ENCODE data around the gene GINS3.
"Not testable (repeated sequence)": the region's sequence is repeated elsewhere in the genome, so short reads cannot be mapped to it uniquely, and the experiment has no call there.

Gene GINS3

GRCh38 chr16:58415003-58415402 lies 22.7 kb downstream of the GINS3 start:
- H3K36me3 ChIP-seq (ENCODE audit: control insufficient read depth, insufficient read depth, low read length): no peaks in the 10 kb centered on the region
- H3K27me3 ChIP-seq (ENCODE audit: control insufficient read depth, insufficient read depth, low read length): no peaks in the 10 kb centered on the region
- H3K27ac ChIP-seq (ENCODE audit: low read length): no peak overlapping the region
- no peak for DNase-seq (ENCODE audit: low read depth, low spot score)
- no peaks in the 10 kb centered on the region for H3K9me3 ChIP-seq (ENCODE audit: control insufficient read depth, insufficient read depth, low read length)
- no peak overlapping the region for H3K4me3 ChIP-seq (ENCODE audit: low read length)
- peaks cover 2% of the 10 kb centered on the region for H3K4me1 ChIP-seq (ENCODE audit: control insufficient read depth, insufficient read depth, low read length)
- WGBS (ENCODE audit: insufficient coverage, insufficient read length): no CpG with 5 or more reads among the region's 4 CpGs

- WGBS (ENCODE audit: insufficient coverage, insufficient read length): no CpG with 5 or more reads among the region's 5 CpGs
- H3K27ac ChIP-seq (ENCODE audit: low read length); H3K27me3 ChIP-seq (ENCODE audit: control insufficient read depth, insufficient read depth, low read length); H3K36me3 ChIP-seq (ENCODE audit: control insufficient read depth, insufficient read depth, low read length); H3K4me1 ChIP-seq (ENCODE audit: control insufficient read depth, insufficient read depth, low read length); H3K4me3 ChIP-seq (ENCODE audit: low read length); DNase-seq (ENCODE audit: low read depth, low spot score); H3K9me3 ChIP-seq (ENCODE audit: control insufficient read depth, insufficient read depth, low read length): not testable (repeated sequence)
Observed at GRCh38 chr16:58415961-58416360, 23.7 kb downstream of the GINS3 start.

GRCh38 chr16:58417035-58417434 lies 24.8 kb downstream of the GINS3 start:
- H3K4me3 ChIP-seq (ENCODE audit: low read length): no peak overlapping the region
- no peaks in the 10 kb centered on the region for H3K27me3 ChIP-seq (ENCODE audit: control insufficient read depth, insufficient read depth, low read length)
- no peak overlapping the region for H3K27ac ChIP-seq (ENCODE audit: low read length)
- no peaks in the 10 kb centered on the region for H3K36me3 ChIP-seq (ENCODE audit: control insufficient read depth, insufficient read depth, low read length)
- H3K9me3 ChIP-seq (ENCODE audit: control insufficient read depth, insufficient read depth, low read length): no peaks in the 10 kb centered on the region
- peaks cover 2% of the 10 kb centered on the region for H3K4me1 ChIP-seq (ENCODE audit: control insufficient read depth, insufficient read depth, low read length)
- no peak for DNase-seq (ENCODE audit: low read depth, low spot score)
- WGBS (ENCODE audit: insufficient coverage, insufficient read length): no CpG with 5 or more reads among the region's 10 CpGs

DNA sequence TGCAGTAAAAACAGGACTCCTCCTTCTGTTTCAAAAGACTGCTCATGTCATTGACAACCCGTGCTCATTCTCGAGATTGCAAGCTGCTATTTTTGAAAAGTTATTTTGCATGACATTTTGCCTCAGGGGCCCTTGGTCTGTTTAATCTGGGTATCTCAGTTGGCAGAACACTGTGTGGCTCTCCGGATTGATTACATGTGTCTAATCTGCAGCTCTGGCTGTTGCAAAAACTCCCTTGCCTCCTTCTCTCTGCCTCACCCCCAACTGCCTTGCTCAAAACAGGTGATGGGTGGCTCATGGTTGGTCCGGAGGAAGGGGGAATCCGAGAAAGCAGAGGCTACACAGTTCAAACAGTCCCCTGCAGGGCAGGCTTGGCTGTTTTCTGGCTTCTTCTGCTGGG lies 25.3 kb downstream of the GINS3 start:
- no CpG with 5 or more reads among the region's 5 CpGs for WGBS (ENCODE audit: insufficient coverage, insufficient read length)
- Histone ChIP-seq H3K27me3 (ENCODE audit: control insufficient read depth, insufficient read depth, low read length) (no peaks in the 10 kb centered on the region), H3K4me3 (ENCODE audit: low read length) (no peak overlapping the region), H3K4me1 (ENCODE audit: control insufficient read depth, insufficient read depth, low read length) (peaks cover 2% of the 10 kb centered on the region), H3K36me3 (ENCODE audit: control insufficient read depth, insufficient read depth, low read length) (no peaks in the 10 kb centered on the region), H3K27ac (ENCODE audit: low read length) (no peak overlapping the region), H3K9me3 (ENCODE audit: control insufficient read depth, insufficient read depth, low read length) (no peaks in the 10 kb centered on the region)
- DNase-seq (ENCODE audit: low read depth, low spot score): no peak

- Histone ChIP-seq H3K27me3 (ENCODE audit: control insufficient read depth, insufficient read depth, low read length) (no peaks in the 10 kb centered on the region), H3K9me3 (ENCODE audit: control insufficient read depth, insufficient read depth, low read length) (no peaks in the 10 kb centered on the region), H3K4me3 (ENCODE audit: low read length) (no peak overlapping the region), H3K4me1 (ENCODE audit: control insufficient read depth, insufficient read depth, low read length) (peaks cover 2% of the 10 kb centered on the region), H3K36me3 (ENCODE audit: control insufficient read depth, insufficient read depth, low read length) (no peaks in the 10 kb centered on the region), H3K27ac (ENCODE audit: low read length) (no peak overlapping the region)
- no CpG with 5 or more reads among the region's 7 CpGs for WGBS (ENCODE audit: insufficient coverage, insufficient read length)
- no peak for DNase-seq (ENCODE audit: low read depth, low spot score)
Observed at GRCh38 chr16:58418026-58418425, 25.8 kb downstream of the GINS3 start.

GRCh38 chr16:58418601-58419000 lies 26.3 kb downstream of the GINS3 start:
- H3K27me3 ChIP-seq (ENCODE audit: control insufficient read depth, insufficient read depth, low read length): no peaks in the 10 kb centered on the region
- H3K4me3 ChIP-seq (ENCODE audit: low read length): no peak overlapping the region
- no peak overlapping the region for H3K27ac ChIP-seq (ENCODE audit: low read length)
- no peaks in the 10 kb centered on the region for H3K36me3 ChIP-seq (ENCODE audit: control insufficient read depth, insufficient read depth, low read length)
- no peak for DNase-seq (ENCODE audit: low read depth, low spot score)
- WGBS (ENCODE audit: insufficient coverage, insufficient read length): no CpG with 5 or more reads among the region's 4 CpGs
- H3K4me1 ChIP-seq (ENCODE audit: control insufficient read depth, insufficient read depth, low read length): peaks cover 2% of the 10 kb centered on the region
- no peaks in the 10 kb centered on the region for H3K9me3 ChIP-seq (ENCODE audit: control insufficient read depth, insufficient read depth, low read length)

- H3K9me3 ChIP-seq (ENCODE audit: control insufficient read depth, insufficient read depth, low read length): no peaks in the 10 kb centered on the region
- H3K27ac ChIP-seq (ENCODE audit: low read length): no peak overlapping the region
- H3K27me3 ChIP-seq (ENCODE audit: control insufficient read depth, insufficient read depth, low read length): no peaks in the 10 kb centered on the region
- WGBS (ENCODE audit: insufficient coverage, insufficient read length): no CpG with 5 or more reads among the region's 15 CpGs
- H3K4me1 ChIP-seq (ENCODE audit: control insufficient read depth, insufficient read depth, low read length): peaks cover 2% of the 10 kb centered on the region
- no peaks in the 10 kb centered on the region for H3K36me3 ChIP-seq (ENCODE audit: control insufficient read depth, insufficient read depth, low read length)
- DNase-seq (ENCODE audit: low read depth, low spot score): no peak
- H3K4me3 ChIP-seq (ENCODE audit: low read length): no peak overlapping the region
Observed at GRCh38 chr16:58419241-58419990, 27.1 kb downstream of the GINS3 start.

- Histone ChIP-seq H3K27me3 (ENCODE audit: control insufficient read depth, insufficient read depth, low read length) (no peaks in the 10 kb centered on the region), H3K9me3 (ENCODE audit: control insufficient read depth, insufficient read depth, low read length) (no peaks in the 10 kb centered on the region), H3K36me3 (ENCODE audit: control insufficient read depth, insufficient read depth, low read length) (no peaks in the 10 kb centered on the region), H3K4me1 (ENCODE audit: control insufficient read depth, insufficient read depth, low read length) (peaks cover 2% of the 10 kb centered on the region), H3K4me3 (ENCODE audit: low read length) (no peak overlapping the region), H3K27ac (ENCODE audit: low read length) (no peak overlapping the region)
- WGBS (ENCODE audit: insufficient coverage, insufficient read length): no CpG with 5 or more reads among the region's 7 CpGs
- no peak for DNase-seq (ENCODE audit: low read depth, low spot score)
Observed at GRCh38 chr16:58421059-58421458, 28.8 kb downstream of the GINS3 start.

GRCh38 chr16:58421529-58421928 lies 29.3 kb downstream of the GINS3 start:
- Histone ChIP-seq H3K4me3 (ENCODE audit: low read length) (no peak overlapping the region), H3K9me3 (ENCODE audit: control insufficient read depth, insufficient read depth, low read length) (no peaks in the 10 kb centered on the region), H3K27ac (ENCODE audit: low read length) (no peak overlapping the region), H3K36me3 (ENCODE audit: control insufficient read depth, insufficient read depth, low read length) (no peaks in the 10 kb centered on the region), H3K27me3 (ENCODE audit: control insufficient read depth, insufficient read depth, low read length) (no peaks in the 10 kb centered on the region), H3K4me1 (ENCODE audit: control insufficient read depth, insufficient read depth, low read length) (peaks cover 2% of the 10 kb centered on the region)
- no peak for DNase-seq (ENCODE audit: low read depth, low spot score)
- WGBS (ENCODE audit: insufficient coverage, insufficient read length): no CpG with 5 or more reads among the region's 5 CpGs

DNA sequence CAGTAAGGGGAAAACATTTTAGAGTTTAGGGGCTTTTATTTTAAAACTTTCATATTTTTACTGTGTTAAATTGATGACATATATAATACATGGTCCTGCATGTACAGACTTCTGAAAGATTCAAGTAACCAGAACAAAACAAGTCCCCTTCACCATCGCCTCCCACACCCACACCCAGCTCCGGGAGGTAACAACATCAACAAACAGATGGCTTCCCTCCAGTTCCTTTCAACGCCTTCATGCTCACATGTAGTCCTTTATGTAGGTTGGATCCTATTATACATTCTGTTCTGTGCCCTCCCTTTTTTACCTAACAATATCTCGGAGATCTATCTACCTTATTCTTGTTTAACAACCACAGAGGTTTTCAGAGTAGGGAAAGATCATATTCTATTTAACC lies 30.5 kb downstream of the GINS3 start:
- Histone ChIP-seq H3K27ac (ENCODE audit: low read length) (no peak overlapping the region), H3K4me1 (ENCODE audit: control insufficient read depth, insufficient read depth, low read length) (peaks cover 2% of the 10 kb centered on the region), H3K27me3 (ENCODE audit: control insufficient read depth, insufficient read depth, low read length) (no peaks in the 10 kb centered on the region), H3K9me3 (ENCODE audit: control insufficient read depth, insufficient read depth, low read length) (no peaks in the 10 kb centered on the region), H3K4me3 (ENCODE audit: low read length) (no peak overlapping the region), H3K36me3 (ENCODE audit: control insufficient read depth, insufficient read depth, low read length) (no peaks in the 10 kb centered on the region)
- WGBS (ENCODE audit: insufficient coverage, insufficient read length): no CpG with 5 or more reads among the region's 4 CpGs
- DNase-seq (ENCODE audit: low read depth, low spot score): no peak

GRCh38 chr16:58425245-58425644 lies 33.0 kb downstream of the GINS3 start:
- no peaks in the 10 kb centered on the region for H3K36me3 ChIP-seq (ENCODE audit: control insufficient read depth, insufficient read depth, low read length)
- no CpG with 5 or more reads among the region's 8 CpGs for WGBS (ENCODE audit: insufficient coverage, insufficient read length)
- DNase-seq (ENCODE audit: low read depth, low spot score): no peak
- H3K4me3 ChIP-seq (ENCODE audit: low read length): no peak overlapping the region
- H3K4me1 ChIP-seq (ENCODE audit: control insufficient read depth, insufficient read depth, low read length): no peaks in the 10 kb centered on the region
- H3K27ac ChIP-seq (ENCODE audit: low read length): no peak overlapping the region
- H3K27me3 ChIP-seq (ENCODE audit: control insufficient read depth, insufficient read depth, low read length): no peaks in the 10 kb centered on the region
- no peaks in the 10 kb centered on the region for H3K9me3 ChIP-seq (ENCODE audit: control insufficient read depth, insufficient read depth, low read length)
